Activated naive CD8-positive, alpha-beta T cell treated with anti-CD3 and anti-CD28 coated beads, Interleukin-2, amount 10 ng/mL, durations not matched to agents 7 days and 5 days (primary cell): Measurements from ENCODE around the gene CACNA2D4. TPM values are rescaled to one million over a fixed set of nuclear protein-coding genes. Genes with fewer than 3 reads are reported as not detected.

Source experiments
- ATAC-seq: fragments of 150-1000 bp; cut with Tn5 transposase; one replicate; pipeline ENCODE4 v1.10.0; 2021; ENCODE audit warnings: low read depth, moderate library complexity
- POLR2A ChIA-PET: fragments of 350-600 bp; sonication (Branson Sonifier 250); formaldehyde crosslinking; loops from one replicate; lab custom pipeline; 2021; ENCODE audit warnings: antibody characterized with exemption; lab: Charles Lee
- DNase-seq: peaks from one replicate; pipeline ENCODE4 v3.0.0; 2021
- H3K27ac Mint-ChIP-seq: one replicate; pipeline ENCODE4 v1.8.0; 2022; ENCODE audit warnings: mild to moderate bottlenecking, mixed read lengths
- H3K27me3 Mint-ChIP-seq: one replicate; pipeline ENCODE4 v1.8.0; 2022; ENCODE audit warnings: mild to moderate bottlenecking, moderate library complexity, mixed read lengths
- H3K36me3 Mint-ChIP-seq: one replicate; pipeline ENCODE4 v1.8.0; 2021; ENCODE audit warnings: mild to moderate bottlenecking, mixed read lengths
- H3K4me1 Mint-ChIP-seq: one replicate; pipeline ENCODE4 v1.8.0; 2021; ENCODE audit warnings: mixed read lengths
- H3K4me3 Mint-ChIP-seq: one replicate; pipeline ENCODE4 v1.8.0; 2022; ENCODE audit warnings: mild to moderate bottlenecking, moderate library complexity, mixed read lengths
- H3K9me3 Mint-ChIP-seq: one replicate; pipeline ENCODE4 v1.8.0; 2021; ENCODE audit warnings: mixed read lengths
- total RNA-seq, 2 experiments: library from RNA; stranded (reverse); gene quantifications; one replicate each; pipeline ENCODE4 v1.2.3, GENCODE V29; 2021

The CACNA2D4 gene
- total RNA-seq, 2 experiments from 2014 or later: 8.0 to 10.4 TPM

GRCh38 chr12:1837541-1838204 is 80.8 kb downstream of the CACNA2D4 start:
- H3K27me3 Mint-ChIP-seq: peaks cover 5% of the 10 kb centered on the region
- no peaks in the 10 kb centered on the region for H3K9me3 Mint-ChIP-seq

GRCh38 chr12:1836854-1837421 is 81.5 kb downstream of the CACNA2D4 start:
- Mint-ChIP-seq H3K4me3 (no peak overlapping the region), H3K4me1 (no peaks in the 10 kb centered on the region), H3K36me3 (no peaks in the 10 kb centered on the region), H3K27me3 (peaks cover 5% of the 10 kb centered on the region), H3K9me3 (no peaks in the 10 kb centered on the region), H3K27ac (no peak overlapping the region)
- DNase-seq (no peak), ATAC-seq (no peak)
- POLR2A ChIA-PET: no interaction called here

More at GRCh38 chr12:1837541-1838204, 80.8 kb downstream of the CACNA2D4 start:
- Mint-ChIP-seq H3K4me3 (no peak overlapping the region), H3K27ac (no peak overlapping the region), H3K4me1 (no peaks in the 10 kb centered on the region), H3K36me3 (no peaks in the 10 kb centered on the region)
- DNase-seq (no peak), ATAC-seq (no peak)
- POLR2A ChIA-PET: no interaction called here

GRCh38 chr12:1836241-1836803 is 82.1 kb downstream of the CACNA2D4 start:
- no peak overlapping the region for H3K4me3 Mint-ChIP-seq
- H3K9me3 Mint-ChIP-seq: no peaks in the 10 kb centered on the region
- POLR2A ChIA-PET: no interaction called here
- ATAC-seq (no peak), DNase-seq (no peak)
- H3K4me1 Mint-ChIP-seq: no peaks in the 10 kb centered on the region
- no peaks in the 10 kb centered on the region for H3K36me3 Mint-ChIP-seq
- peaks cover 6% of the 10 kb centered on the region for H3K27me3 Mint-ChIP-seq
- no peak overlapping the region for H3K27ac Mint-ChIP-seq

- Mint-ChIP-seq H3K36me3 (no peaks in the 10 kb centered on the region), H3K27me3 (peaks cover 14% of the 10 kb centered on the region)
Observed at GRCh38 chr12:1835211-1836131, 83.0 kb downstream of the CACNA2D4 start.

GRCh38 chr12:1834186-1834925 is 84.1 kb downstream of the CACNA2D4 start:
- Mint-ChIP-seq H3K27ac (no peak overlapping the region), H3K27me3 (peaks cover 16% of the 10 kb centered on the region), H3K9me3 (no peaks in the 10 kb centered on the region), H3K36me3 (no peaks in the 10 kb centered on the region), H3K4me1 (no peaks in the 10 kb centered on the region), H3K4me3 (no peak overlapping the region)
- ATAC-seq (no peak), DNase-seq (no peak)
- POLR2A ChIA-PET: no interaction called here

More at GRCh38 chr12:1835211-1836131, 83.0 kb downstream of the CACNA2D4 start:
- Mint-ChIP-seq H3K4me3 (no peak overlapping the region), H3K27ac (no peak overlapping the region), H3K4me1 (no peaks in the 10 kb centered on the region), H3K9me3 (no peaks in the 10 kb centered on the region)
- DNase-seq (no peak), ATAC-seq (no peak)
- POLR2A ChIA-PET: no interaction called here

- H3K27me3 Mint-ChIP-seq: peaks cover 14% of the 10 kb centered on the region
- DNase-seq (no peak), ATAC-seq (no peak)
- H3K36me3 Mint-ChIP-seq: no peaks in the 10 kb centered on the region
- H3K9me3 Mint-ChIP-seq: no peaks in the 10 kb centered on the region
- no peaks in the 10 kb centered on the region for H3K4me1 Mint-ChIP-seq
- H3K4me3 Mint-ChIP-seq: no peak overlapping the region
- H3K27ac Mint-ChIP-seq: no peak overlapping the region
- POLR2A ChIA-PET: no interaction called here
Observed at GRCh38 chr12:1833596-1834028, 84.8 kb downstream of the CACNA2D4 start.

- peaks cover 14% of the 10 kb centered on the region for H3K27me3 Mint-ChIP-seq
Observed at GRCh38 chr12:1832801-1833595, 85.5 kb downstream of the CACNA2D4 start.

GRCh38 chr12:1830981-1831963 is 87.2 kb downstream of the CACNA2D4 start:
- DNase-seq: peak; percentile 57
- Mint-ChIP-seq H3K9me3 (no peaks in the 10 kb centered on the region), H3K4me1 (no peaks in the 10 kb centered on the region), H3K27ac (no peak overlapping the region), H3K36me3 (no peaks in the 10 kb centered on the region), H3K27me3 (peaks cover 14% of the 10 kb centered on the region), H3K4me3 (no peak overlapping the region)
- peak; percentile 62 for ATAC-seq
- POLR2A ChIA-PET: no interaction called here

More at GRCh38 chr12:1832801-1833595, 85.5 kb downstream of the CACNA2D4 start:
- H3K4me3 Mint-ChIP-seq: no peak overlapping the region
- DNase-seq (no peak), ATAC-seq (no peak)
- H3K9me3 Mint-ChIP-seq: no peaks in the 10 kb centered on the region
- no peaks in the 10 kb centered on the region for H3K36me3 Mint-ChIP-seq
- H3K4me1 Mint-ChIP-seq: no peaks in the 10 kb centered on the region
- POLR2A ChIA-PET: no interaction called here
- no peak overlapping the region for H3K27ac Mint-ChIP-seq

- Mint-ChIP-seq H3K36me3 (no peaks in the 10 kb centered on the region), H3K4me3 (no peak overlapping the region), H3K9me3 (no peaks in the 10 kb centered on the region), H3K27ac (no peak overlapping the region), H3K4me1 (no peaks in the 10 kb centered on the region), H3K27me3 (peaks cover 14% of the 10 kb centered on the region)
- no peak for DNase-seq
- ATAC-seq: no peak
- POLR2A ChIA-PET: interaction anchor here (0.6 kb wide), 1 partner anchor 95 kb away, joined by 3 read pairs; no protein-coding TSS in a partner anchor
Observed at GRCh38 chr12:1830401-1830845, 88.0 kb downstream of the CACNA2D4 start.

- peaks cover 14% of the 10 kb centered on the region for H3K27me3 Mint-ChIP-seq
- no peaks in the 10 kb centered on the region for H3K4me1 Mint-ChIP-seq
- no peak overlapping the region for H3K4me3 Mint-ChIP-seq
- no peaks in the 10 kb centered on the region for H3K9me3 Mint-ChIP-seq
- no peak overlapping the region for H3K27ac Mint-ChIP-seq
- no peaks in the 10 kb centered on the region for H3K36me3 Mint-ChIP-seq
- no peak for DNase-seq
- POLR2A ChIA-PET: no interaction called here
- no peak for ATAC-seq
Observed at GRCh38 chr12:1829306-1829900, 89.0 kb downstream of the CACNA2D4 start.

GRCh38 chr12:1828856-1829255 is 89.6 kb downstream of the CACNA2D4 start:
- no peak overlapping the region for H3K27ac Mint-ChIP-seq
- H3K36me3 Mint-ChIP-seq: no peaks in the 10 kb centered on the region
- POLR2A ChIA-PET: no interaction called here
- no peaks in the 10 kb centered on the region for H3K4me1 Mint-ChIP-seq
- H3K4me3 Mint-ChIP-seq: no peak overlapping the region
- no peak for DNase-seq
- peaks cover 14% of the 10 kb centered on the region for H3K27me3 Mint-ChIP-seq
- H3K9me3 Mint-ChIP-seq: no peaks in the 10 kb centered on the region
- no peak for ATAC-seq
